ENCODE results near the gene INPP5A.

The INPP5A gene

GRCh38 chr10:132607961-132608495 is 70.4 kb downstream of the INPP5A start:
- no peak overlapping the region for H3K27ac ChIP-seq
- TF ChIP-seq, protein P1, sequence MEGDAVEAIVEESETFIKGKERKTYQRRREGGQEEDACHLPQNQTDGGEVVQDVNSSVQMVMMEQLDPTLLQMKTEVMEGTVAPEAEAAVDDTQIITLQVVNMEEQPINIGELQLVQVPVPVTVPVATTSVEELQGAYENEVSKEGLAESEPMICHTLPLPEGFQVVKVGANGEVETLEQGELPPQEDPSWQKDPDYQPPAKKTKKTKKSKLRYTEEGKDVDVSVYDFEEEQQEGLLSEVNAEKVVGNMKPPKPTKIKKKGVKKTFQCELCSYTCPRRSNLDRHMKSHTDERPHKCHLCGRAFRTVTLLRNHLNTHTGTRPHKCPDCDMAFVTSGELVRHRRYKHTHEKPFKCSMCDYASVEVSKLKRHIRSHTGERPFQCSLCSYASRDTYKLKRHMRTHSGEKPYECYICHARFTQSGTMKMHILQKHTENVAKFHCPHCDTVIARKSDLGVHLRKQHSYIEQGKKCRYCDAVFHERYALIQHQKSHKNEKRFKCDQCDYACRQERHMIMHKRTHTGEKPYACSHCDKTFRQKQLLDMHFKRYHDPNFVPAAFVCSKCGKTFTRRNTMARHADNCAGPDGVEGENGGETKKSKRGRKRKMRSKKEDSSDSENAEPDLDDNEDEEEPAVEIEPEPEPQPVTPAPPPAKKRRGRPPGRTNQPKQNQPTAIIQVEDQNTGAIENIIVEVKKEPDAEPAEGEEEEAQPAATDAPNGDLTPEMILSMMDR (conservative IDR thresholded peaks at IDR 0.05), result no peak
- TF ChIP-seq ZFX (IDR thresholded peaks at IDR 0.05), result no peak

DNA sequence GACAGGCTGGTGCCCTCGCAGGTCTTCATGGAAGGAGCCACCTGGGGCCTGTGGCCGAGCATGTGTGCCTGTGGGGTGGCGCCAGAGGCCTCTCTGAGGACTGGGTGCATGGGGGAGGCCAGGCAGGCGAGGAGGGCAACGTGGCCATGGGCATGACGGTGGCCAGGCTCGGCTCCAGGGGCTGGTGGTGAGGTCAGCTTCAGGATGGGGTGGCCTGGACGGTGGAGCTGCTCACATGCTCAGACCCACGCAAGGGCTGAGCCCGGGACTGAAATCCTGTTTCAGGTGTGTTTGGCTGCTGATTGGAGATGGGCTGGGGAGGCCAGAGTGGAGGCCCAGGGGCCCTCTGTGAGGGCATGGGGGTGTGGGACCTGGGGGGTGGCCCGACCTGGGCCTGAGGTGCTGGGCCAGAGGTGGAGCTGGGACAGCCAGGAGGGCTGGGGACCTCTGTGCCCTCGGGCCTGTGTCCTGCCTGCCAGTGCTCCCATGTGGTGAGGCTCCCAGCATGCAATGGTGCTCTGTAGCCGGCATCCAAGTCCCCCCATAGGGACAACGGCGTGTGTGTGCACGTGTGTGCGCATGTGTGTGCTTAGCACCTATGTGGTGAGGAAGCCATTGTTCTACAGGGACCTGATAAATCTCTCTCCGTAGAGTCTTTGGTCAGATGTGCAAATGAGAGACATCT is 71.1 kb downstream of the INPP5A start:
- TF ChIP-seq, protein P1 (conservative IDR thresholded peaks at IDR 0.05), result no peak
- H3K27ac ChIP-seq, result no peak overlapping the region

GRCh38 chr10:132609211-132609610 is 71.6 kb downstream of the INPP5A start:
- no peak overlapping the region for H3K27ac ChIP-seq
- TF ChIP-seq ZFX (IDR thresholded peaks at IDR 0.05), result no peak
- TF ChIP-seq, protein P1 (conservative IDR thresholded peaks at IDR 0.05), result no peak

DNA sequence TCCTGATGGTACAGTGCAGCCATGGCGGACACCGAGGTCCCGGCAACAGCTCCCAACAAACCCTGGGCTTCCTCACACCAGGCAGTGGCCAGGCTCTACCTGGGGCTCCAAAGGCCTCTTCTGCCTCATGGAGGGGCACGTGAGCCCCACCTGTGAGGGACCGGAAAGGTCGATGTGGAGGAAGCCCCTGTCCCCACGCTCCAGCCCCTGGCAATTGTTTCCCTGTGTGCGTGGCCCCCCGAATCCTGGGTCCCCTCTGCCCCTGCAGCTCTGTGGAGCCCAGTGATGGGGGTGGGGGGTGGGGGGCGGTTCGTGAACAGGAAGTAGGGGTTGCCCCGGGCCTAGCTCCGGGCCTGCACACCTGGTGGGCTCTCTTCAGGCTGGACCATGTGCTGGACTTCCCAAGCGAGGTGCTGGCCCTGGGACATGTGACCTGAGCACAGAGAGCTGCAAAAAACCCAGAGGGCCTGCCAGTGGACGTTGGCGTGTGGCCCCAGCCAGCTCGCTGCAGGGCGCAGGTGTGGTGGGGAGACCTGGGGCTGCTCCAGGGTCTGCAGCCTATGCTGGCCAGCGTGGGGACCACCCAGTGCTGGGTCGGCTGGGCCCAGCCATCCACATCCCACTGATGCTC is 72.6 kb downstream of the INPP5A start:
- TF ChIP-seq, protein P1 (conservative IDR thresholded peaks at IDR 0.05), result no peak
- no peak for TF ChIP-seq ZFX (IDR thresholded peaks at IDR 0.05)
- H3K27ac ChIP-seq, result no peak overlapping the region

GRCh38 chr10:132611026-132611910 is 73.7 kb downstream of the INPP5A start:
- no peak for TF ChIP-seq ZFX (IDR thresholded peaks at IDR 0.05)
- TF ChIP-seq, protein P1 (conservative IDR thresholded peaks at IDR 0.05), result no peak
- H3K27ac ChIP-seq, result no peak overlapping the region

DNA sequence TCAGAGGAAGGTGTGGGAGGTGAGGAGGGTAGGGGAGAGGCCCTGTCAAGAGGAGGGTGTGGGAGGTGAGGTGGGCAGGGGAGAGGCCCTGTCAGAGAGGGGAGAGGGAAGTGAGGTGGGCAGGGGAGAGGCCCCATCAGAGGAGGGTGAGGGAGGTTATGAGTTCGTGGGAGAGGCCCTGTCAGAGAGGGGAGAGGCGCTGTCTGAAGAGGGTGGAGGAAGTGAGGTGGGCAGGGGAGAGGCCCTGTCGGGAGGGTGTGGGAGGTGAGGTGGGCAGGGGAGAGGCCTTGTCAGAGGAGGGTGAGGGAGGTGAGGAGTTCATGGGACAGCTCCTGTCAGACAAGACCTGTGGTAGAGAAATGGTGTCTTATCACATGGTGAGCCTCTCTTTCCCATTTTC is 74.4 kb downstream of the INPP5A start:
- no peak for TF ChIP-seq ZFX (IDR thresholded peaks at IDR 0.05)
- TF ChIP-seq, protein P1 (conservative IDR thresholded peaks at IDR 0.05), result no peak
- peak overlapping the region; percentile 61 for H3K27ac ChIP-seq
